Measurements from ENCODE around the gene MTG2.

MTG2 gene

GRCh38 chr20:62139636-62140035 is 43.2 kb upstream of the MTG2 start:
- no peak for DNase-seq
- Histone ChIP-seq H3K4me3 (ENCODE audit: low read depth, low read length) (no peak overlapping the region), H3K36me3 (peaks cover 73% of the 10 kb centered on the region), H3K27ac (no peak overlapping the region), H3K9me3 (ENCODE audit: severe bottlenecking) (no peaks in the 10 kb centered on the region), H3K27me3 (ENCODE audit: insufficient read depth, low read depth, severe bottlenecking) (no peaks in the 10 kb centered on the region)
- TF ChIP-seq, protein P1, sequence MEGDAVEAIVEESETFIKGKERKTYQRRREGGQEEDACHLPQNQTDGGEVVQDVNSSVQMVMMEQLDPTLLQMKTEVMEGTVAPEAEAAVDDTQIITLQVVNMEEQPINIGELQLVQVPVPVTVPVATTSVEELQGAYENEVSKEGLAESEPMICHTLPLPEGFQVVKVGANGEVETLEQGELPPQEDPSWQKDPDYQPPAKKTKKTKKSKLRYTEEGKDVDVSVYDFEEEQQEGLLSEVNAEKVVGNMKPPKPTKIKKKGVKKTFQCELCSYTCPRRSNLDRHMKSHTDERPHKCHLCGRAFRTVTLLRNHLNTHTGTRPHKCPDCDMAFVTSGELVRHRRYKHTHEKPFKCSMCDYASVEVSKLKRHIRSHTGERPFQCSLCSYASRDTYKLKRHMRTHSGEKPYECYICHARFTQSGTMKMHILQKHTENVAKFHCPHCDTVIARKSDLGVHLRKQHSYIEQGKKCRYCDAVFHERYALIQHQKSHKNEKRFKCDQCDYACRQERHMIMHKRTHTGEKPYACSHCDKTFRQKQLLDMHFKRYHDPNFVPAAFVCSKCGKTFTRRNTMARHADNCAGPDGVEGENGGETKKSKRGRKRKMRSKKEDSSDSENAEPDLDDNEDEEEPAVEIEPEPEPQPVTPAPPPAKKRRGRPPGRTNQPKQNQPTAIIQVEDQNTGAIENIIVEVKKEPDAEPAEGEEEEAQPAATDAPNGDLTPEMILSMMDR (IDR thresholded peaks at IDR 0.05; ENCODE audit: low read depth, low read length), result no peak

DNA sequence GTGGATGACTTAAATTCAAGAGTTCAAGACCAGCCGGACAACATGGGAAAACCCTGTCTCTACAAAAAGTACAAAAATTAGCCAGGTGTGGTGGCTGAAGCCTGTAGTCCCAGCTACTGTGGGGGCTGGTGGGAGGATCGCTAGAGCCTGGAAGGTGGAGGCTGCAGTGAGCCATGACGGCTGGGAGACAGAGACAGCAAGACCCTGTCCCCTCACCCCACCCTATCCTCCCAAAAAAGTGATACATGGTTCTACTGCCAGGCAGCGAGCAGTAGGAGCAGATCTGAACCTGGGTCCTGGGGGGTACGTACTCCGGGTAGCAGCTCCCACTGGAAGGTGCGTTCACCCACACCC is 41.8 kb upstream of the MTG2 start:
- Histone ChIP-seq H3K4me3 (ENCODE audit: low read depth, low read length) (no peak overlapping the region), H3K9me3 (ENCODE audit: severe bottlenecking) (no peaks in the 10 kb centered on the region), H3K27ac (no peak overlapping the region), H3K27me3 (ENCODE audit: insufficient read depth, low read depth, severe bottlenecking) (no peaks in the 10 kb centered on the region), H3K36me3 (peaks cover 70% of the 10 kb centered on the region)
- TF ChIP-seq, protein P1 (IDR thresholded peaks at IDR 0.05; ENCODE audit: low read depth, low read length), result no peak
- no peak for DNase-seq

GRCh38 chr20:62141397-62142251 is 41.2 kb upstream of the MTG2 start:
- Histone ChIP-seq H3K27ac (peak overlapping the region; percentile 96), H3K27me3 (ENCODE audit: insufficient read depth, low read depth, severe bottlenecking) (no peaks in the 10 kb centered on the region), H3K9me3 (ENCODE audit: severe bottlenecking) (no peaks in the 10 kb centered on the region), H3K36me3 (peaks cover 64% of the 10 kb centered on the region), H3K4me3 (ENCODE audit: low read depth, low read length) (peak overlapping the region; percentile 61)
- DNase-seq, result no peak
- TF ChIP-seq, protein P1 (IDR thresholded peaks at IDR 0.05; ENCODE audit: low read depth, low read length), result peak; percentile 53; the same call in 1 of the 2 replicates

DNA sequence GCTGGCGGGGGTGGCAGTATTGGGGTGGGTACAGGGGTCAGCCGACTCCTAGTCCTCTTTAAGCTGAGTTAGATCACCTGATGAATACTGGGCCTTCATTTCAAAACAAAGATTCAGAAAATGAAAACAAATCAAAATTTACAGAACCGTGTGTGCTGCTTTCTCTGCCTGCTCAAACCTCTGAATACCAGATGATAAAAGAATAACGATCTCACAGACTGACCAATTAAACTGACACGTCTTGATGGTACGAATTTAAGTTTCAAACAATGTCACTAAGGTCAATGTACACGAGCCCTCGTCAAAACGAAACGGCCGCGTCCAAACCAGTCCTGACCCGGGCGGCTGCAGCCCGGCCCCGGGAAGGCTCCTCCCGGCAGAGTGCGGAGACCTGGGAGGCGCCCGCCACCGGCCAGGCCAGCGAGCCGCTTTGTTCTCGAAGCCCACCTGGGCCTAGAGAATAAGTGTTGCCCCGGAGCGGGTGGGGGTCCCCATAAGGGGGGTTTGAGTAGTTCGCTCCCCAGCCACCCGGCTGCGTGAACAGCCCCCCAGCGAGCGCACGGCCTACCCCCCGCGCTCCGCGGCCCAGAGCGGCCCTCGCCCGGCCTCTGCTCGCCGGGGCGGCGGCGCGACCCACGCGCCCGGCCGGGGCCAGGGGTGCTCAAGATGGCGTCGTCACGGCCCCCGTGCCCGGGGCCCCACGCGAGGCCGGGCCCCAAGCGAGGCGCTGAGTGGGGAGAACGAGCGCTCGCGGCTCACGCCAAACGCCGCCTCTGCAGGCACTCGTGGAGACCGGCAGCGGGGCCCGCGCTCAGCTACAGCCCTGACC is 40.4 kb upstream of the MTG2 start:
- Histone ChIP-seq H3K4me3 (ENCODE audit: low read depth, low read length) (peak overlapping the region; percentile 61), H3K27ac (peak overlapping the region; percentile 96), H3K9me3 (ENCODE audit: severe bottlenecking) (no peaks in the 10 kb centered on the region), H3K27me3 (ENCODE audit: insufficient read depth, low read depth, severe bottlenecking) (no peaks in the 10 kb centered on the region), H3K36me3 (peaks cover 55% of the 10 kb centered on the region)
- DNase-seq, result no peak
- TF ChIP-seq, protein P1 (IDR thresholded peaks at IDR 0.05; ENCODE audit: low read depth, low read length), result no peak

- peak within 1 kb of the TSS; percentile 70 for H3K4me3 ChIP-seq (ENCODE audit: low read depth, low read length)
- DNase-seq, result peak; percentile 76
- H3K27ac ChIP-seq, result peak within 1 kb of the TSS; percentile 96
- no peaks in the 10 kb centered on the region for H3K27me3 ChIP-seq (ENCODE audit: insufficient read depth, low read depth, severe bottlenecking)
- TF ChIP-seq, protein P1 (IDR thresholded peaks at IDR 0.05; ENCODE audit: low read depth, low read length), result no peak
- peaks cover 47% of the 10 kb centered on the region for H3K36me3 ChIP-seq
- H3K9me3 ChIP-seq (ENCODE audit: severe bottlenecking), result no peaks in the 10 kb centered on the region
These were observed 39.5 kb upstream of the MTG2 start, which contains the start of the genes PSMA7 and SS18L1 for GRCh38 chr20:62143081-62143956. Gene PSMA7 (minus strand): TSS chr20:62143394. CDS start chr20:62143303, 91 bp downstream. Gene SS18L1 (plus strand): TSS chr20:62143769. CDS start chr20:62143821, 52 bp downstream.

Measured in WERI-Rb-1 (cell line).